Anterior cingulate cortex (tissue), 58 donors: ENCODE results near the gene DLL3.
A peak's percentile ranks its signal among the peaks of the same experiment; 100 is the strongest.

Experiments used
- DNase-seq, 58 donors: peaks; one replicate each; lab custom pipeline; 2025; lab: John Stamatoyannopoulos, UW

Gene DLL3

DNA sequence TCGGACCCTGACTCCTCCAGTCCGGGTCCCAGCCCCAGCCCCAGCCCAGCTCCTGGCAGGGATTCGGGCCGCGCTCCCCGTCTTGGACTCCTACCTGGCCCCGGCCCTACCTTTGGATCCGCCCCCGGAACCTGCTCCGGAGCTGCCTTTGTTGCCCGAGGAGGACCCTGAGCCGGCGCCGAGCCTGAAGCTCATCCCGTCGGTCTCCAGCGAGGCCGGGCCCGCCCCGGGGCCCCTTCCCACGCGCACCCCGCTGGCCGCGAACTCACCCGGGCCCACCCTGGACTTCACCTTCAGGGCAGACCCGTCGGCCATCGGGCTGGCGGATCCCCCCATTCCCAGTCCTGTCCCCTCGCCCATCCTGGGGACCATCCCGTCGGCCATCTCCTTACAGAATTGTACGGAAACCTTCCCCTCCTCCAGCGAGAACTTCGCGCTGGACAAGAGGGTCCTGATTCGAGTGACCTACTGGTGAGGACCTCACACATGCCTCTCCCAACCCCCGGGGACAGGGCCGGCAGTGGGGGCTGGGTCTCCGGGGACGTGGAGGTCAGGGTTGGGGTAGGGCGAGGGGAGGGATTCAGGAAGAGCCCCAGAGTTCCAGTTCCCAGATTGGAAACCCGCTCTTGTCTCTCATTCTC, 16.9 kb downstream of the DLL3 start:
- DNase-seq = no peak

DNA sequence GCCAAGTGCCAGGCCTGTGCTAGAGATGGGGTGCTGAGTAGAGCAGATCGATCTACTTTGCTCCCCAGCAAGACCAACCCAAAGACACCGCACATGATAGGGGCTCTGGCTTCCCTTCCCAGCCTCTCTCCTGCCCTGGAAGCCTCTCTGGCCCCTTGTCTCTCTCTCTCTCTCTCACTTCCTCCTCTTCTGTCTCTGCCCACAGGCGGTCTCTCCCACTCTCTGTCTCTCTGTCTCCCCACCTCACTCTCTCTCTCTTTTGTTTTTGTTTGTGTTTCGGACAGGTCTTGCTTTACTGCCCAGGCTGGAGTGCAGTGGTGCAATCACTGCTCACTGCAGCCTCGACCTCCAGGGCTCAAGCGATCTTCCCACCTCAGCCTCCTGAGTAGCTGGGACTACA, 17.5 kb downstream of the DLL3 start:
- DNase-seq = no peak

DNA sequence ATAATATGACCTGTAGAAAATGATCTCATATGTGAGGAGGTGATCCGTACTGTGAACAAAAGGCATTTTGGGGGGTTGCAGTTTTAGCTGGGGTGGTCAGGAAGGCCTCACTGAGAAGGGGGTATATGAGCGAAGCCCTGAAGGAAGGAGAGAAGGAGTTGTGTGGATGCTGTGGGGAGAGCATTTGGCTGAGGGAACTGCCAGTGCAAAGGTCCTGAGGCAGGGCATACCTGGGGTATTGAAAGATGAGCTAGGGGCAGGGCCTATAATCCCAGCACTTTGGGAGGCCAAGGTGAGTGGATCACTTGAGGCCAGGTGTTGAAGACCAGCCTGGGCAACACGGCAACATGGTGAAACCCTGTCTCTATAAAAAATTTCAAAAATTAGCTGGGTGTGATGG, 18.7 kb downstream of the DLL3 start:
- DNase-seq = no peak

DNA sequence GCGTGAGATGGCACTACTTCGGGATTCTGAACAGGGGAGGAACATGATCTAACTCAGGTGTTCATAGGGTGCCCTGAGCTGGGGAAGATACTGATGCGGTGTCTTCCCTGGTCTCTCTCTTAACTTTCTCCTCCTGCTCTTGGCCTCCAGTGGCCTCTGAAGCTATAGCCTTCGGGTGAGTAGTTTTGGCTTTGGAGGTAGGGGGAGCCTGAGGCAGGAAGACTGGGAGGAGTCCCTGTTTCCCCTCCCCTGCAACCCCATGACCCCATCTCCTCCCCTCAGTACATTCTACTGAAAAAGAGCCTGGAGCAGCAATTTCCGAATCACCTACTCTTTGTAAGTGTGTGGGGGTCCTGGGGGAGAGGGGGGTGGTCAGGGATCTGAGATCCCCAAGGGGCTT, 19.7 kb downstream of the DLL3 start:
- DNase-seq = no peak

DNA sequence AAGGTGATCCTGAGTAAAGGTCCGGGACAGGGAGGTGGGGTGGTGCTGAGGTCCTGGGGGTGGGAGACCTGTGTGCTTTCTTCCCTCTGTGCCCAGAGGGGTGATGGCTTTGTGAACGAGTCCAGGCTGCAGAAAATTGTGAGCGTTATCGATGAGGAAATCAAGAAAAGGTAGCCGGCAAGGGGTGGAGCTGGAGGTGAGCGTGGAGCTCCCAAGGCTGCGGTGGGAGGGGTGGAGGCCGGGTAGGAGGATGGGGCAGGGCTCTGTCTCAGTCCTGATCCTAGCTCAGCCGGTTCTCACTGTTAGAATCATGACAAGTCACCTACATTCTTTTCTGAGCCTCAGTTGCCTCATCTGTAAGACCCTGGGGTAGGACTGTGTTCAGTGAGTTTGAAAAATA, 20.2 kb downstream of the DLL3 start:
- DNase-seq = no peak

DNA sequence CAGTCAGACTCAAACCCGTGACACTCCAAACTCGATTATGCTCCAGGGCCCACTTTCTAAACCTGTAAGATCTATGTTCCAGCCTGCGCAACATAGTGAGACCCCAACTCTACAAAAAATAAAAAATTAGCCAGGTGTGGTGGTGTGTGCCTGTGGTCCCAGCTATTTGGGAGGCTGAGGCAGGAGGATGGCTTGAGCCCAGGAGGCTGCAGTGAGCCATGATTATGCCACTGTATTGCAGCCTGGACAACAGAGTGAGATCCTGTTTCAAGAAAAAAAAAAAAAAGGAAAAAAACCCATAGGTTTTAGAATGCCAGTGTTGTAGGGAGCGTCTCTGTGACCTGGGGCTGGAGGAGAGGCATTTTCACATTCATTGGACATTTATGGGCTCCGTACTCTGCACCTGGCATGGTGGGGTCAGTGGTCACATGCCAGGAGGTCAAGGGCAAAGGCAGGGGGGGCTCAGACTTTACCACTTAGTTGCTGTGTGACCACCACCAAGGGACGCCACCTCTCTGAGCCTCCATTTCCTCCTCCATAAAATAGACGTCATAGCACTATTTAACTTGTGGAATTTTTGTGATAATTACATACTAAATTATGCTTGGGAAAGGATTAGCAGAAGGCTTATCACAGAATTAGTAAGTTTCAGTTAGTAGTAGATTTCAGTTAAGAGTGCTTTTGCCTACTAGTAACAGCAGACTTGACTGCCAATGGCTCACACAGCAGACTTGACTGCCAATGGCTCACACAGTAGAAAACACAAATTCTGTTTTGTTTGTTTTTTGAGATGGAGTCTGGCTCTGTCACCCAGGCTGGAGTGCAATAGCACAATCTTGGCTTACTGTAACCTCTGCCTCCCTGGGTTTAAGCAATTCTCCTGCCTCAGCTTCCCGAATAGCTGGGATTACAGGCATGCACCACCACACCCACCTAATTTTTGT, 22.1 kb downstream of the DLL3 start:
- no peak for DNase-seq

DNA sequence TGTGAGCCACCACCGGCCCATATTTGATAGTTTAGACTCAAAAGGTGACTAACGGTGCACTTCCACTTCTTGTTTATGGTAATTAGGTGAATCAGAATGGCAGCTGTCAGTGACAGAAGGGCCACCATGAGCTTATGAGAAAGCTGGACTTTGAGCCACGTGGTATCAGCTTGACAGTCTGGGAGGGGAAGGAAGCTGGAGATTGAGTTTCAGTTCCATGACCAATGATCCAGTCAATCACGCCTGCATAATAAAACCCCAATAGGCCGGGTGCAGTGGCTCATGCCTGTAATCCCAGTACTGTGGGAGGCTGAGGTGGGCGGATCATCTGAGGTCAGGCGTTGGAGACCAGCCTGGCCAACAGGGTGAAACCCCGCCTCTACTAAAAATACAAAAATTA, 25.7 kb downstream of the DLL3 start:
- no peak for DNase-seq

DNA sequence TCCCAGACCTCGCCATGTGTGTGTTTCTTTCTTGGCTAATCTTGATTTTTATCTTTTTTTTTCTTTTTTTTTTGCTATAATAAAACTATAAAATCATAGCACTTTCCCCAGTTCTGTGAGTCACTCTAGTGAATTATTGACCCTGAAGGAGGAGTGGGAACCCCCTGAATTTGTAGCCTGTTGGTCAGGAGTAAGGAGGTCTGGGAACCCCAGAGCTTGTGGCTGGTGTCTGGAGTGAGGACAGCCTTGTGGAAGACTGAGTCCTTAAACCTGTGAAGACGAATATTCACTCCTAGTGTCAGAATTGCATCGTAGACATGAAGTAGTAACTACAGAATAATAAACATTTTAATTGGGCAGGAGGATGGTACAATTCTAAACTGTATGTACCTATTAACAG, 26.5 kb downstream of the DLL3 start:
- no peak for DNase-seq

DNA sequence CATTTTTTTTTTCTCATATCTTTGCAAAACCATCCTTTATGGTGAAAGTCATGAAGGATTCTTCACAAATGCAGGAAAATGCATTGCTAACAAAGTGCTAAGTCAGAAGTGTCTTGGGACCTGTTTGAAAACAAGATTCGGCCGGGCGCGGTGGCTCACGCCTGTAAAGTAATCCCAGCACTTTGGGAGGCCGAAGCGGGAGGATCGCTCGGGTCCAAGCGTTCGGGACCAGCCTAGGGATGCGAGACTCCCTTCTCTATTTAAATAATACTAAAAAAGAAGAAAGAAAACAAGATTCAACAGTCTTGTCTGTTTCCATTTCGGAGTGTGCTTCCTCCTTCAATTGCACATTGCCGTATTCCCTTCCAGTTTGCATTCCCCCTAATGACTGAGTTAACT, 33.1 kb downstream of the DLL3 start:
- DNase-seq = no peak

DNA sequence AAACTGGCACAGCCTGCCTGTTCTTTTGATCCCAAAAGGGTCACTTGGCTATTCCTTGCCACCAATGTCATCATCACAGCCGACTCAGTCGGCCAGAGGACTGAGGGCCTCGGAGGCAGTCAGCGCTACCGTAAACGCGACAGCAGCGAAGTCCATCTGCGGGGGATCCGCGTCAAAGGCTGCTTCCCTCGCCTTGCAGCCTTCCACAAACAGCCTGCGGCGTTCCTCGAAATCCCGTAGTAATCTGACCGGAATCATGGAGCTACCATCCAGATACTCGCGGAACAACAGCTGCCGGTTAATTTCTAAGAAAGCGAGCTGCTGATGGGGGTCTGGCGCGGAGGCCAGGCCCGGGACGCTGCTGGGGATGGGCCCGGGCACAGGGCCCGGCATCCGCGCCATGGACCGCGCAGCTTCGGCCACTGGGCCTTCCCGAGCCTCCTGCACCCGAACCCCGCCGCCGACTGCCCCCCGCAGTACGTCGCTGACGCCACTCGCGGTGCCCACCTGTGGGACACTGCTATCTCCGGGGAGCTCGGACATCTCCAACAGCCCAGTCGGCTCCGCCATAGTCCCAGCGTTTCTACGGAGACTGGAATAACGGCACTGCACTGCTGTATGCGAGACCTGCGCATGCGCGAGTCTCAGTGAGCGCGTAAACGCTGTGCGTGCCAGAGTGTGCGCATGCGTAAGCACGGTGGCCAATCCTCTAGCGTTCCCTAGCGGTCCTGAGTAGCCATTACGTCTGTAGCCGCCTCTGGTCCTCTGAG, 33.7 kb downstream of the DLL3 start, which contains the start of gene EID2B:
EID2B (minus strand) TSS at position 620 of the 770 bp plus-strand sequence; CDS start at position 570, 50 bp downstream.
- DNase-seq = peak; percentile 65 to 95 (median 89)

DNA sequence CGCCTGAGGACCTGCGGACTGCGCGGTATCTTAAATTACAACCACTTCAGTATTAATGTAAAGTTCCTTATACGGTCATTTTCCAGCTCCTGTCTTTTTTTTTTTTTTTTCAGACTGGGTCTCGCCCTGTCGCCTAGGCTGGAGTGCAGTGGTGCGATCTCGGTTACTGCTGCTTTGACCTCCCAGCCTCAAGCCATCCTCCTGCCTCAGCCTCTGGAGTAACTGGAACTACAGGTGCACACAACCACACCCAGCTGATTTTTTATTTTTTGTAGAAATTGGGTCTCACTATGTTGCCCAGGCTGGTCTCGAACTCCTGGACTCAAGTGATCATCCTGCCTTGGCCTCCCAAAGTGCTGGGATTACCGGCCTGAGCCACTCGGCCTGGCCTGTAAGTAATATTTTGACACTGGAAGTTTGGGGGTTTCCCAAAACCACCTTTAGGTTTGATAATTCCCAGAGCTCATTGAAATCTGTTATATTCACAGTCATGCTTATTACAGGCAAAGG, 34.3 kb downstream of the DLL3 start:
- no peak for DNase-seq

DNA sequence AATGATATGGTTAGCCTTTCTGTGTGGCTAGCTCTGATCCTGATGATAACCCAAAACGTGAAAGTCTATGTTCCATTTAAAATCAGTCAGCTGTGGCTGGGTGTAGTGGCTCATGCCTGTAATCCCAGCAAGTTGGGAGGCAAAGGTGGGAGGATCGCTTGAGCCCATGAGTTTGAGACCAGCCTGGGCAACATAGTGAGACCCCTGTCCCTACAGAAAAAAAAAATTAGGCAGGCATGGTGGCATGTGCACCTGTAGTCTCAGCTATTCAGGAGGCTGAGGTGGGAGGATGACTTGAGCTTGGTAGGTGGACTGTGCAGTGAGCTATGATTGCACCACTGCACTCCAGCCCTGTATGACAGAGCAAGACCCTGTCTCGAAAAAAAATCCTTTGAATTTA, 35.0 kb downstream of the DLL3 start:
- DNase-seq = no peak

DNA sequence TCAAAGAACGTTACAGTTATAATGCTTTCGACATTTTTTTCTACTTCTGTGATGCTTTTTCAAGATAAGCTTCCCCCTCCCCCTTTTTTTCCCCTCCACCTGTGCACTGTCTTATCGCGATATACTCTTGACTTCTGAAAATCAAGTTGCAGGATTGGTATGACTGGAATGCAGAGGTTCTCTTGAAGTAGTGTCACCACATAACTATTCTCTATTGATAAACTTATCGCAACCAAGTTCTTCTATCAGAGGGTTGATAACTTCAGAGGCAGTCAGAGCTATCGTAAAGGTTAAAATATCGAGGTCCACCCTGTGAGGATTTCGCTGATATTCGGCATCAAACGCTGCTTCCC, 40.4 kb downstream of the DLL3 start:
- DNase-seq = no peak

DNA sequence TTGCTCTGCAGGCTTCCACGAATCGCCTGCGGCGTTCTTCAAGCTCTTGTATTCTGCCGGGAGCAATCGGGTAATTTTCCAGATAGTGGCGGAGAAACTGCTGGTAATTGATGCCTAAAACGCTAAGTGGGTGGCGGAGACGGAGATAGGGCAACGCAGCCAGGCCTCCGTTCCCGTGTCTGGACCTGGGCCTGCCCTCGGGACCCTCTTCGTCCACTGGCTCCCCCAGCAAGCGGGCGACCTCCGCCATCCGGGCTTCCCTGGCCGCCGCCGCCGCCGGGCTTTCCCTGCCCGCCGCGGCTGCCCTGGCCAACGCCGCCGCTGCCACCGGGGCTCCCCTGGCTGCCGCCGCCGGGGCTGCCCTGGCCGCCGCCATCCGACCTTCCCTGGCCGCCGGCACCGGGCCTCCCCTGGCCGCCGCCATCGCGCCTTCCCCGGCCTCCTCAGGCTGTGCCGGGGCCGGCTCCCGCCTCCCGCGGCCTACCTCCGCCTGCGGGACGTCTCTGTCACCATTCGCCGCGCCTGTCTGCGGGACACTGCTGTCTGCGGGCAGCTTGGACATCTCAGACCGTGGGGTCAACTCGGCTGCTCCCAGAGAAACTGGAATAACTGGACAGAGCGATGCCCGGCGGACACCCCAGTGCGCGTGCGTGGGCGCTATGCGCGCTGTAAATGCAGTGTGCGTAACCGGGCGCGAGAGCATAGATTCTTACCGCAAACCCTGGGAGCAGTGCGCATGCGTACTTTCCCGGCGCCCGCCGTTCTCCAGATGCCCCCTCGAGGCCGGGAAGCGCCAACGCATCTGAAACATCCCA, 41.0 kb downstream of the DLL3 start, which contains the start of gene EID2:
EID2 (minus strand) TSS at position 644 of the 815 bp plus-strand sequence; CDS start at position 562, 82 bp downstream.
- peak; percentile 42 to 97 (median 91) for DNase-seq

DNA sequence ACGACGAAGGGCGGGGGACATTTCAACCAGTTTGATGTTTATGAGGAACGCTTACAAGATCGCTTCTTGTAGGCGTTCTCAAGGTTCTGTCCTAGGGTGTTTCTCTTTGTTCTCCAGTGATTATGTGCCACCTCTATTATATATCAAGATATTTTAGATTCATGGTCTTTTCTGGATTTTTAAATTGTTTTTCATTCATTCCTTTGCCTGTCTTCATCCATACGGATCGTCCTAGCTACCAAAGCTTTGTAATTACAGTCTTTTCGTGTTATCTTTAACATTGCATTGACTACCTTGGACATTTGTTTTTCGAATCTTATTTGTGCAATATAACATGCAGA, 41.6 kb downstream of the DLL3 start:
- DNase-seq = no peak

DNA sequence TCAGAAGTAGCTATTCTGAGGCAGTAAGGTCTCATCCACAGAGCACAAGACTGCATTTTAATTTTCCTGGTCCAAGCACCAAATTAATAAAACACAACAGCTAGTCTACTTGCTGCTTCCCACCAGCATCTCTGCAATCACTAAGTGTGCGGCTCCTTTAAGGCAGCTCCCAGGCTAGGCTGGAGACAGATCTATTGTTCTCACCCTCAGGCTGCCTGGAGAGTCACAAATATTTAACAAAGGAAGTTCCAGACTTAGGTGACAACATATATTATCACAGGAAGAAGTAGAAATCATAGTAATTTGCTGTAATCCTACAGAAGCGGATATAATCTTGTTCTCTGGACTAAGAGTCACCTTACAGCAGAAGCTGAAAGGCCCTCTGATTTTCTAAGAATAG, 43.5 kb downstream of the DLL3 start:
- peak in 3 of 58 donors; percentile 5 to 13 (median 12) for DNase-seq

DNA sequence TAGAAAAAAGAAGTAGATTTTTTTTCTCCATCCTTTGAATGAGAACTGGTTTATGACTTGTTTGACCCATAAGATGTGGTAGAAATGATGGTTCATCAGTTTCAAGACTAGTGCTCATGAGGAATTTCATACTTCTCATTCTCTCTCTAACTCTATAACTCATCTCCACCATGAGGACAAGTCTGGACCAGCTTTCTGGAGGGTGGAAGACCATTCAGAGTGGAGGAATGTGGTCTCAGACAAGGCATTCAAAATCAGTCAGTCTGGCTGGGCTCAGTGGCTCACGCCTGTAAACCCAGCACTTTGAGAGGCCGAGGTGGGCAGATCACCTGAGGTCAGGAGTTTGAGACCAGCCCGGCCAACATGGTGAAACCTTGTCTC, 44.7 kb downstream of the DLL3 start:
- no peak for DNase-seq

DNA sequence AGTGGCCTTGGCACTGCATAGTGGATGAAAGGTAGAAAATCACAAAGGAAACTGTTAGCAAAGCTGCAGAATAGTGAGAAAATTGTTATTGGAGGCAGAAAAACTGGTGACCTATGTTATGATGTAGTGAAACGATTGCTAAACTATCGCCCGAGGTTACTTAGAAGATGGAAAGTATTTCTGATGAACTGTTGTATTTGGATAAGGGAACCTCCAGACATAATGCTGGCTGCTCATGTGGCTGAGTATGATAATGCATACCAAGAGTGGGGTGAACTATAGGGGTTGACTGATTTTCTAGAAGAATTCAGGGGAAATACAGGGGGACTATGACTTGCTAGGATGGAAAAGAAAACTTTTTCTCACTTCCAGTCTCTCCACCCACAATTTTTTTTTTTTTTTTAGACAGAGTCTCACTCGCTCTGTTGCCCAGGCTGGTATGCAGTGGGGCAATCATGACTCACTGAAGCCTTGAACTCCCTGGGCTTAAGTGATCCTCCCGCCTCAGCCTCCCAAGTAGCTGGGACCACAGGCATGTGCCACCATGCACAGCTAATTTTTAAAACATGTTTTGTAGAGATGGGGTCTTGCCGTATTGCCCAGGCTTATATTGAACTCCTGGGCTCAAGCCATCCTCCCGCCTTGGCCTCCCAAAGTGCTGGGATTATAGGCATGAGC, 45.6 kb downstream of the DLL3 start:
- no peak for DNase-seq

DNA sequence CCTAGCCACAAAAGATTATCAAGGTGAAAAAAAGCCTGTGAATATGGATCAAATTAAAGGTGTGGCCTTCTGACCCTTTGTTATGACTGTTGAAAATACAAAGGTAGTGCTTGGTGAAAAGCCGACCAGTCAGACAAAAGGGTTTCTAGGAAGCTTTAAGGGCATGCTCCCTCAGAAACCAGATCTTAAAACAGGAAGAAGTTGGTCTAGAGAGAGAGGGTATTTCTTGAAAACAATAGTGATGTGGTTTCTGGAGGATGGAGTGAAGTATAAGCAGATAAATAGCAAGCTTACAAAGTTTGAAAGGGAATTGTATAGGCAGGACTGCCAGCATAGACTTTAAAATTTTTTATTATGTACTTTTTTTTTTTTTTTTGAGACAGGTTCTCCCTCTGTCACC, 46.2 kb downstream of the DLL3 start:
- no peak for DNase-seq

DNA sequence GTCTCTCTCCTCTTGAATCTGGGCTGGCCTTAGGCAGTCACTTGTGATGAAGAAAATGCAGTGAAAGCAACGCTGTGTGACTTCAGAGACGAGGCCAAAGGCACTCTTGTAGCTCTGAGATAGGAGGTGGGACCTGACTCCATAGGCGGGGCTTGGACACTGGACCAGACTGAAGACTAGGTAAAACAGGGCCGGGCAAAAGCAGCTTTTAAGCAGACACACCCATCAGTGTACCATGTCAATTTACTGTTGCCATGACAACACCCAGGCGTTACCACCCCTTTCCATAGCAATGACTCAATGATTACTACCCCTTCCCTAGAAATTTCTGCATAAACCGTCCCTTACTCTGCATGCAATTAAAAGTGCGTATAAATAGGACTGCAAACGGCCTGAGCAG, 47.9 kb downstream of the DLL3 start:
- DNase-seq = no peak
